GM20431 (cell line): ENCODE results near the gene ART3.

Source experiments
- in situ Hi-C: fragments of 300-500 bp; cut with MseI, MboI; formaldehyde crosslinking; loops from one replicate; pipeline ENCODE4 v1.15.0; 2020; ENCODE audit warnings: low sequenced_read_pairs; ENCODE audit not compliant: unreplicated experiment

Gene ART3

DNA sequence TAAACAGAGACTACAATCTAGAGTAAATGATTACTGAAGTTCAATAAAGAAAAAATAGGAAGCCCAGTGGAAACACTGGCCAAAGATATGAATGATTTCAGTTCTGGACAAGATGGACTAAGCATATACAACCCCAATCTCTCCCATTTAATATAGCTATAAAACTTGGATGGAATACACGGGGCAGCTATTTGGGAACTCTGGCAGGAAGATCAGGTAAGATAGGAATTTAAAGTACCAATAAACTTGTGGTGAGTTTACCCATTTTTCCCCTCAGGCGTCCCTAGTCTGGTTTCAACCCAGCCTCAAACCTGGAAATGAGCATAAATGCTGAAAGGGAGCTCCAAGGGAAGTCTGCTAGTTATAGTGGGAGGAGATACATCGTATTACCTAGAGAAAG is 53.2 kb downstream of the ART3 start:
- in situ Hi-C loops = no loop called here

DNA sequence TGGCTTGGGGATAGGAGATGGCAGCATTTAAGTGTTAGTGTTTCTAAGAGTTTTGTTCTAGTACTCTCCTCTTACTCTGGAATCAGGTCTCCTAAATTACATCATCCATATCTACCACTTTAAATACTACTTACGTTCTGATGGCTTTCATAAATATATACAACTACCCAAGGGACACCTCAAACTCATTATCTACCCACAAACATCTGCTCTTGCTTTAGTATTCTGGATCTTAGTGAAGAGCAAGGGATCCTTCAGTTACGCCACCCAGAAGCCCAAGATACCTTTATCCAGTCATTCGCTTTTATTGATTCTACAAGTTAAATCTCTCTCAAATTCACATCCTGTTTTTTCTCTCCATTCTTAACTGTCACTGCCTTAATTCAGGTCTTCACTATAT is 66.7 kb downstream of the ART3 start:
- in situ Hi-C loops = no loop called here

DNA sequence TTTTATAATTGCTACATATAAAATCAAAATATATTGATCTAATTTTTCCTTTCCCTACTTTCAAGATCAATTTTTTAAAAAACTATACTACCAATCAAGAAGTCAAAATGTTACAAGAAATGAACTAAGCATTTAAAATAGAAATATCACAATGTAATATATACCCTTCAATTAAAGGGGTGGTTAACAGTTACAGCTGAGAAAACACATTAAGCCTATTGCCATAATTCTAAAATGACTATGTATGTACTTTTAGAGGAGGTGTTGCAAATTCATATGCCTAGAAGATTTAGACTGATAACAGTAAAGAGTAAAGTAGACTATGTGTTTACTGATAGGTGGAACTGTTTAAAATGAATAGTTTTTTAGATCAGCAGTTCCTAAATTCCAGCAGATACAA is 70.0 kb downstream of the ART3 start:
- in situ Hi-C loops = no loop called here

DNA sequence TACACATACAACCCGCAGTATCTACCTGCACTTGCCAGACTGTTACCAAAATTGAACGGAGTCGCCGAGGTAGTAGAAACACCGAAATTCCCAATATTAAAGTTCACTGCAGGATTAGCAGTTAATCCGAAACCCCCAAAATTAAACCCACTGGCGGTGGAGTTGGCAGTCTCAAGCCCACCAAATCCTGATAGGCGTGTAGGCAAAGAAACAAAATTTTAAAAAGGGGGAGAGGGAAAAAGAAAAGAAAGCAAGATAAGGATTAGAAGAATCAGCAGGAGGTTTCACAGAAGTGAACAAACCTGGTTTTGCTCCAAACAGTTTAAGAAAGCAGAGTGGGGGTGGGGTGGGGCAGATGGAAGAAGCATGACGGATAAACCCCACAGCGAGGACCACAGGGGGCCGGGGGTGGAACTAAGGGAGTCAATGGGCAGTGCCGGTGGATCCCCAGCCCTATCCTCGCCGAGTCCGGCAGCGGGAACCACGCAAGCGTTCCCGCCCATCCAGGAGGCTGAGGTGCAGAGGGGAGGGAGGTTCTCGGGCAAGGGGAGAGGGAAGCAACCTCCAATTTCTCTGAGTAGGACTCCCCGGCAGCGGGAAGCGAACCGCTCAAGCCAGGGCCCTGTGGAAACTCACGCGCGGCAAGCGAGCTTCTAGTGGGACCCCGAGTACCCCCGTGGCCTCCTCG is 73.1 kb downstream of the ART3 start:
- in situ Hi-C loops = no loop called here

DNA sequence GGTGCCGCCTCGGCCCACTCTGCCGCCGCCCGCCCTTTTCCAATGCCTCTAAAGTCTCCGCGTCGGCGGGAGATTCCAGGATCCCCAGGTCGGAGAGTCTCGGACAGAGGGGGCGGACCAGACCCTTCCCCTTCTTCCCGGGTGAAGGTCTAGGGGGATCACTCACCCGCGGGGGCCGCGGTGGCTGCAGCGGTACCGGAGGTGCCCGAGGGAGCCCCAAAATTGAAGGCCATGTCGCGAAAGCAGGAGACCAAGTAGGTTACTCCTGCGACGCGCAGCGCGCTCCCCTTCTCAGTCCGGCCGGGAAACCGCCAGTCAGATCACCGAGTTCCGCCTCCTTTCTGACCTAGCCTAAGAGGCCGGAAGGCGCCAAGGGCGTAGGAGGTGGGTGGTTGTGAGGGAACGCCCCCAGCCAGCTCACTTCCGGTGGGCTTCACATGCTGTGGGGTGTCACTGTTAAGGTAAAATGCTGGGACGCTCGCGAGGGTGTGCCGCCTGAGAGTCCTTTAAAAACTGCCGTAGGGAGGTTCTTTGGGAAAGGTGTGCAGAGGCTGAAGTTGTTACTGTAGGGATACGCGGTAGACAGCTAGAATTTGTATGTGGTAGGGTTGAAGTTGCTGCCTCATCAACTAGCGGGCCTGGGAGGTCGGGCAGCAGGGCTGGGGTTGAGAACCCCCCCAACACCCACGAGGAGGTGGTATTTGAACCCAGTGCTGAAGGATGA is 73.8 kb downstream of the ART3 start, which contains the start of gene NUP54:
NUP54 (minus strand) TSS at position 256 of the 724 bp plus-strand sequence; CDS start at position 233, 23 bp downstream.
- in situ Hi-C loops = no loop called here

DNA sequence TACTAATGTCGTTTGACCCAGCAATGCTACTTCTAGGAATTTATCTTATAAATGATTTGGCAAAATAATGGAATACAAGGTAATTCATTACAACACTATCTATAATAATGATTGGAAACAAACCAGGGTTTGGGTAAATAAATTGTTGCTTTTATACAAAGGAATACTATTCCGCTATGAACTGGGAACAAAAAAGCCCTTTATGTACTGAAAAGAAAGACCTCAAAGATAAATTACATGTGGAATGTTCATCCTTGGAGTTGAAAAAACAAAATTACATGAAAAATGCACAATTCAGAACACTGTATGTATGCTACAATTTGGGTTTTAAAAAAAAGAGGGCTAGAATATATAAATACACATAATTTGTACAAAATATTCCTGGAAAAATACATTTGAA is 78.8 kb downstream of the ART3 start:
- in situ Hi-C loops = no loop called here

DNA sequence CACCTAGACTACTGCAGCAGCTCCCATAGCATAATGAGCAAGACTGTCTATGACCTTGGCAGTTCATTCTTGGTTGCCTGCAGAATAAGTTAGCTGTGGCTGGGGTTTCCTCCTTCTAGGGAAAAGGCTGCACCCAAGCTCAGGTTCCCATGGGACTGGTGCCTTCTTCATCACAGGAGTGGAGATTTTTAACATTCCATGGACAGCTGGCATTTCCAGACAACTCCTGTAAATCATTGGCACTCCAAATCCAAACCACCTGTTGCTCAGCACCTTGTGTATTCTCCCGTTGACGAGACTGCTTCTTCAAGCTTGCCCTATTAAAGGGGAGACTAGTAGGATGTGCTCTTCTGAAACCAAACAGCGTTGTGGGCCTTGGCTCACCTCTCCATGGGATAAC is 81.5 kb downstream of the ART3 start:
- in situ Hi-C loops = no loop called here

DNA sequence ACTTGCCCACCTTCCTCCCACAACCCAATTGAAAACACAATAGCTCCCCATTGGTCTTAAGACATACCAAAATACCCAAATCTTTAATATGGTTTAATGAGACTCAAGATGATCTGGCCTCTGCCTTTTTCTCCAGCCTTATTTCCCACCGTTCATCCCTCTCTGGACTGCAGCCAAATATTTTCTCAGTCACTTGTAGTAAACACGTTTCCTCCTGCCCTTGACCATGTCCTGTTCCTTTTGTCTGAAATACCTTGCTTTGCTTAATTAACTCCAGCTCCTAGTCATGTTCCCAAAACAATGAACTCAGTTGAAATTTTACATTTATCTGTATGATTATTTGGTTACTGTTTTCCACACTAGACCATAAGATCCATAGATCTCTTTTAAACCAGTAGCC is 82.1 kb downstream of the ART3 start:
- in situ Hi-C loops = no loop called here

DNA sequence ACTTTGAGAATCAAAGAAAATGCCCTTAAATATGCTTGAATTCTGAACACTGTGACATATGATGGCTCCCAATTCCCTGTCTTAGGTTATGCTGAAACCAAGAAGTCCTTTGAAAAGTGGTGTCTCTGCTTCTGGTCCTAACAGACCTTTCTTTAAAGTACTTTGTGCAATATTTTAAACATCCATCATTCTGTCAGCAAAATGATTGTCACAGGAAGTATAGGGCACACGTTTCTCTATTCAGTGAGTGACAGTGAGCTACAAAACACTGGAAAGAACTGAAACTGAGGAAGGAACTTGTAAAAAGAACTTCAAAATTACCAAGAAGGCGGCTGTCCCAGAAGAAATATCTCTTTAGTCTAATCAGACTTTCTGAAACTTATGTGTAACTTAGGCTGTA is 85.8 kb downstream of the ART3 start:
- in situ Hi-C loops = no loop called here
